ENCODE data around the gene ABCG2. TPM values are rescaled to one million over a fixed set of nuclear protein-coding genes. Genes with fewer than 3 reads are reported as not detected.

ABCG2 gene
- total and polyA plus RNA-seq, 2 of the 4 experiments (the other 2 are of a cell fraction): 0.50 to 1.1 TPM

DNA sequence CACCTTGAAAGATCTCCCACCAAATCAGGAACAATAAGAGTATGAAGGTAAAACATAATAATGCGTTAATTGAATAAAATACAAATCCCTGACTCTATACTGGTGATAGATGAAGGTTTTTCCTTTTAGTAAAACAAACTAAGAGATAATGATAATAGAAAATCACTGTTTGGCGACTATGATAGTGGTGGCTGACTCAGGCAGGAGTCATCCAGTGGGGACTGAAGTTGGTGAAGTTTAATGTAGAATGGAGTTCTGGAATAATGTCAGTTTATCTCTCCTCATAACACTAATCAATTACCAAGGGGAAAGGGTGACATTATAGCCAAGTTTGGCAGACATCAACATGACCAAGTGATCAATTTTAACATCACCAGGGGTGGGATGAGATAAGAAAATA, 21.3 kb downstream of the ABCG2 start:
- peak overlapping the region; percentile 94 for H2BK120ac ChIP-seq (ENCODE audit: low read depth, low read length)
- H3K4me2 ChIP-seq (ENCODE audit: low read depth, low read length): peak overlapping the region; percentile 20; the same call in 1 of the 2 replicates
- in situ Hi-C loops (cut with MboI; ENCODE audit: low sequenced_read_pairs) (no loop called here), intact Hi-C loops (cut with micrococcal nuclease) (loop anchor here (5.0 kb wide), 1 partner anchor 50 kb away; no protein-coding TSS in a partner anchor), dilution Hi-C loops (cut with HindIII; ENCODE audit: low sequenced_read_pairs, unreplicated experiment) (no loop called here)
- peaks cover 9% of the 10 kb centered on the region for H3K9me1 ChIP-seq (ENCODE audit: insufficient read depth, low read length)
- no peak overlapping the region for H3K9ac ChIP-seq (ENCODE audit: low read depth, low read length)
- H2BK15ac ChIP-seq (ENCODE audit: low read depth, low read length): peak overlapping the region; percentile 96
- peak overlapping the region; percentile 94 for H2AK5ac ChIP-seq (ENCODE audit: low read depth, low read length)
- H2BK20ac ChIP-seq (ENCODE audit: low read depth, low read length): peak overlapping the region; percentile 98; the same call in 1 of the 2 replicates
- peak; percentile 65; the same call in 1 of the 2 replicates for TF ChIP-seq FOS (IDR thresholded peaks at IDR 0.05; ENCODE audit: low read depth, low read length)
- TF ChIP-seq, protein P1, sequence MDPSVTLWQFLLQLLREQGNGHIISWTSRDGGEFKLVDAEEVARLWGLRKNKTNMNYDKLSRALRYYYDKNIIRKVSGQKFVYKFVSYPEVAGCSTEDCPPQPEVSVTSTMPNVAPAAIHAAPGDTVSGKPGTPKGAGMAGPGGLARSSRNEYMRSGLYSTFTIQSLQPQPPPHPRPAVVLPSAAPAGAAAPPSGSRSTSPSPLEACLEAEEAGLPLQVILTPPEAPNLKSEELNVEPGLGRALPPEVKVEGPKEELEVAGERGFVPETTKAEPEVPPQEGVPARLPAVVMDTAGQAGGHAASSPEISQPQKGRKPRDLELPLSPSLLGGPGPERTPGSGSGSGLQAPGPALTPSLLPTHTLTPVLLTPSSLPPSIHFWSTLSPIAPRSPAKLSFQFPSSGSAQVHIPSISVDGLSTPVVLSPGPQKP (IDR thresholded peaks at IDR 0.05; ENCODE audit: borderline replicate concordance, low read depth, low read length): no peak
- ChIA-PET CTCF (no interaction called here), POLR2A (ENCODE audit: unreplicated experiment) (no interaction called here)
- WGBS, 2 experiments (ENCODE audit: extremely low coverage in 2 of 2, insufficient read length in 1 of 2): no CpG with 5 or more reads among the region's 2 CpGs
- H2BK5ac ChIP-seq (ENCODE audit: low read depth, low read length, poor library complexity, severe bottlenecking): peak overlapping the region; percentile 90
- peak overlapping the region; percentile 92 for H3K14ac ChIP-seq (replicated peaks; ENCODE audit: low read depth, low read length)
- H3K9me3 ChIP-seq (ENCODE audit: control insufficient read depth, insufficient read depth, low read length): no peaks in the 10 kb centered on the region
- no TSS peak for BruUV-seq (replicated peaks)
- H4K5ac ChIP-seq (ENCODE audit: low read depth, low read length): peak overlapping the region; percentile 82
- ATAC-seq (ENCODE audit: low read depth): peak; percentile 69
- H2AFZ ChIP-seq (replicated peaks; ENCODE audit: low read length, poor library complexity): no peak overlapping the region
- no peaks in the 10 kb centered on the region for H3K27me3 ChIP-seq (ENCODE audit: control insufficient read depth, insufficient read depth, low read length)
- peak overlapping the region; percentile 48 for H3K18ac ChIP-seq (ENCODE audit: low read depth, low read length)
- peak overlapping the region; percentile 95 for H3K4ac ChIP-seq (ENCODE audit: low read depth, low read length)
- peak overlapping the region; percentile 93 for H4K91ac ChIP-seq (ENCODE audit: insufficient read depth, low read depth, low read length)
- H3K4me1 ChIP-seq (ENCODE audit: control insufficient read depth, insufficient read depth, low read length): peaks cover 9% of the 10 kb centered on the region
- H3K27ac ChIP-seq (ENCODE audit: insufficient read depth, low read length): peak overlapping the region; percentile 81
- H3K79me1 ChIP-seq (ENCODE audit: low read depth in 1 of 2, low read length in 2 of 2): no peaks in the 10 kb centered on the region
- H3K56ac ChIP-seq (ENCODE audit: extremely low read depth, insufficient read depth, low read length): peak overlapping the region; percentile 55; the same call in 1 of the 2 replicates
- H3K36me3 ChIP-seq (ENCODE audit: control insufficient read depth, insufficient read depth, low read length): no peaks in the 10 kb centered on the region
- H2AK9ac ChIP-seq (replicated peaks; ENCODE audit: low read depth, low read length, poor library complexity): no peak overlapping the region
- peak overlapping the region; percentile 58; the same call in 1 of the 2 replicates for H3K23ac ChIP-seq (ENCODE audit: low read depth, low read length)
- no peaks in the 10 kb centered on the region for H4K20me1 ChIP-seq (ENCODE audit: insufficient read depth, low read length)
- no peak overlapping the region for H3K4me3 ChIP-seq (ENCODE audit: insufficient read depth, low read depth, low read length)
- DNase-seq: peak; percentile 73
- H4K8ac ChIP-seq (ENCODE audit: low read depth in 2 of 2, low read length in 2 of 2): peak overlapping the region; percentile 86

All from IMR-90 (cell line).